AG04450 (cell line): ENCODE data around the gene BOLA2. TPM values are rescaled to one million over a fixed set of nuclear protein-coding genes. Genes with fewer than 3 reads are reported as not detected.
"Not testable (repeated sequence)": the region's sequence is repeated elsewhere in the genome, so short reads cannot be mapped to it uniquely, and the experiment has no call there.

Experiments used
- CTCF ChIA-PET: fragments of 300-600, 350-600 bp; formaldehyde crosslinking; extraction: SDS; loops from one replicate; lab custom pipeline; 2022; ENCODE audit warnings: antibody characterized with exemption, inconsistent platforms; lab: Charles Lee
- POLR2A ChIA-PET: fragments of 350-600 bp; formaldehyde crosslinking; extraction: SDS; loops from one replicate; lab custom pipeline; 2021; ENCODE audit warnings: antibody characterized with exemption, inconsistent platforms; lab: Yijun Ruan, JAX
- DNase-seq: peaks from one replicate; pipeline ENCODE4 v3.0.0-alpha.2; 2011; ENCODE audit warnings: low read depth, low spot score
- H3K27ac ChIP-seq: one replicate; pipeline ENCODE4 v1.5.1; 2012; ENCODE audit warnings: low read depth, low read length, control low read depth
- H3K27me3 ChIP-seq: one replicate; pipeline ENCODE4 v1.6.0; 2012; ENCODE audit warnings: low read length; ENCODE audit not compliant: control insufficient read depth, insufficient read depth
- H3K4me3 ChIP-seq: 2 replicates; pipeline ENCODE4 v1.5.1; 2011; ENCODE audit warnings: mild to moderate bottlenecking, low read depth, low read length, control low read depth
- H3K9me3 ChIP-seq: 2 replicates; pipeline ENCODE4 v1.5.1; 2012; ENCODE audit warnings: low read length; ENCODE audit not compliant: control insufficient read depth, insufficient read depth
- polyA plus RNA-seq: library from polyadenylated mRNA; depleted of rRNA; stranded (reverse); fragments of >200 nt; gene quantifications from 2 replicates; pipeline ENCODE4 v1.2.3, GENCODE V29; 2011; rRNA removed
- small RNA-seq: library from RNA; depleted of rRNA; stranded (forward); fragments of <200 nt; gene quantifications from one replicate; pipeline ENCODE3, GENCODE V24; 2012; ENCODE audit warnings: low read depth; ENCODE audit not compliant: insufficient read length

The BOLA2 gene
- polyA plus RNA-seq, 1 experiment = 11.0 TPM

- H3K27ac ChIP-seq, DNase-seq, H3K27me3 ChIP-seq, H3K9me3 ChIP-seq, CTCF ChIA-PET, H3K4me3 ChIP-seq, POLR2A ChIA-PET: not testable (repeated sequence)
Observed at GRCh38 chr16:29453754-29454153, 397 bp downstream of the BOLA2 start.

GRCh38 chr16:29425390-29425789 is 28.8 kb downstream of the BOLA2 start:
- H3K9me3 ChIP-seq, H3K27ac ChIP-seq, H3K4me3 ChIP-seq, H3K27me3 ChIP-seq, CTCF ChIA-PET, POLR2A ChIA-PET, DNase-seq: not testable (repeated sequence)

- H3K4me3 ChIP-seq, H3K27me3 ChIP-seq, H3K9me3 ChIP-seq, DNase-seq, CTCF ChIA-PET, H3K27ac ChIP-seq, POLR2A ChIA-PET: not testable (repeated sequence)
Observed at GRCh38 chr16:29423587-29423986, 30.6 kb downstream of the BOLA2 start.

- H3K27ac ChIP-seq, H3K27me3 ChIP-seq, H3K4me3 ChIP-seq, CTCF ChIA-PET, DNase-seq, POLR2A ChIA-PET, H3K9me3 ChIP-seq: not testable (repeated sequence)
Observed at GRCh38 chr16:29405249-29405648, 48.9 kb downstream of the BOLA2 start.

Small RNA genes within 50 kb of the gene (small RNA-seq; reads per million reads assigned to genes)
- gene AC133555.2 = not detected

Other genes with a start within 250 kb of the BOLA2 start
- 0.36 and 1.1 TPM in 2 replicates for gene NPIPB11, start 47.6 kb downstream of the BOLA2 start, polyA plus RNA-seq
- 10.2 and 11.5 TPM in 2 replicates for gene SLX1B, start 182 bp upstream of the BOLA2 start, polyA plus RNA-seq
- gene SULT1A4, start 5.6 kb upstream of the BOLA2 start, polyA plus RNA-seq = 0.36 and 0.57 TPM in 2 replicates
- 9.7 and 12.8 TPM in 2 replicates for gene NPIPB12, start 52.1 kb upstream of the BOLA2 start, polyA plus RNA-seq
- 0.04 and 0.05 TPM in 2 replicates for gene SPN, start 208.9 kb upstream of the BOLA2 start, polyA plus RNA-seq
- 16.0 and 16.6 TPM in 2 replicates for gene QPRT, start 224.8 kb upstream of the BOLA2 start, polyA plus RNA-seq